ENCODE data around the gene PCDHGA6.
"Not testable (repeated sequence)": the region's sequence is repeated elsewhere in the genome, so short reads cannot be mapped to it uniquely, and the experiment has no call there.

Gene PCDHGA6

GRCh38 chr5:141373673-141374317, at the start of gene PCDHGA6:
Gene PCDHGA6 (plus strand): TSS chr5:141373891. CDS start chr5:141374084, 193 bp downstream.
- no peak for FAIRE-seq

- no peak for FAIRE-seq
Measured at GRCh38 chr5:141326088-141326854, 47.4 kb upstream of the PCDHGA6 start.

- no peak for FAIRE-seq
Measured at GRCh38 chr5:141328231-141328630, 45.5 kb upstream of the PCDHGA6 start.

GRCh38 chr5:141330299-141331080, 43.2 kb upstream of the PCDHGA6 start, which contains the start of gene PCDHGA1:
Gene PCDHGA1 (plus strand): TSS chr5:141330514.
- FAIRE-seq = no peak

- not testable (repeated sequence) for FAIRE-seq
Measured at GRCh38 chr5:141332571-141332970, 41.1 kb upstream of the PCDHGA6 start.

- FAIRE-seq = no peak
Measured at GRCh38 chr5:141338538-141339306, 35.0 kb upstream of the PCDHGA6 start, which contains the start of gene PCDHGA2. Gene PCDHGA2 (plus strand): TSS chr5:141338760.

- not testable (repeated sequence) for FAIRE-seq
Measured at GRCh38 chr5:141340781-141341354, 32.8 kb upstream of the PCDHGA6 start.

GRCh38 chr5:141342773-141343172, 30.9 kb upstream of the PCDHGA6 start:
- no peak for FAIRE-seq

- no peak for FAIRE-seq
Measured at GRCh38 chr5:141343242-141343952, 30.3 kb upstream of the PCDHGA6 start, which contains the start of gene PCDHGA3. Gene PCDHGA3 (plus strand): TSS chr5:141343829. CDS start chr5:141344034, 205 bp downstream.

- FAIRE-seq = no peak
Measured at GRCh38 chr5:141343953-141344463, 29.7 kb upstream of the PCDHGA6 start.

- no peak for FAIRE-seq
Measured at GRCh38 chr5:141345327-141345726, 28.4 kb upstream of the PCDHGA6 start.

- not testable (repeated sequence) for FAIRE-seq
Measured at GRCh38 chr5:141346017-141346416, 27.7 kb upstream of the PCDHGA6 start.

- FAIRE-seq = no peak
Measured at GRCh38 chr5:141349917-141350619, 23.6 kb upstream of the PCDHGA6 start, which contains the start of gene PCDHGB1. Gene PCDHGB1 (plus strand): TSS chr5:141350099. CDS start chr5:141350261, 162 bp downstream.

- FAIRE-seq = no peak
Measured at GRCh38 chr5:141351591-141351990, 22.1 kb upstream of the PCDHGA6 start.

GRCh38 chr5:141354900-141355469, 18.7 kb upstream of the PCDHGA6 start, which contains the start of gene PCDHGA4:
Gene PCDHGA4 (plus strand): TSS chr5:141355021. CDS start chr5:141355108, 87 bp downstream.
- no peak for FAIRE-seq

GRCh38 chr5:141355641-141356040, 18.1 kb upstream of the PCDHGA6 start:
- FAIRE-seq = no peak

GRCh38 chr5:141356133-141356532, 17.6 kb upstream of the PCDHGA6 start:
- FAIRE-seq = no peak

GRCh38 chr5:141356950-141357349, 16.7 kb upstream of the PCDHGA6 start:
- FAIRE-seq = no peak

- peak; percentile 47 for FAIRE-seq
Measured at GRCh38 chr5:141359790-141360426, 13.8 kb upstream of the PCDHGA6 start, which contains the start of gene PCDHGB2. Gene PCDHGB2 (plus strand): TSS chr5:141359994. CDS start chr5:141360136, 142 bp downstream.
